Panc1 (cell line): Measurements from ENCODE around the gene LIPC.

Experiments used
- CTCF ChIP-seq: fragments of 450-650 bp; IDR thresholded peaks from 2 replicates; pipeline ENCODE4 v1.5.1; 2017; ENCODE audit warnings: mild to moderate bottlenecking
- POLR2AphosphoS5 ChIP-seq: IDR thresholded peaks from 2 replicates; pipeline ENCODE4 v1.6.1; 2012; ENCODE audit warnings: mild to moderate bottlenecking, low read depth, low read length, moderate library complexity
- REST ChIP-seq, 2 experiments: IDR thresholded peaks; 2 replicates each; pipeline ENCODE4 v1.6.1; 2011 to 2012; ENCODE audit warnings: low read depth in 2 of 2, control low read depth in 1 of 2, low read length in 1 of 2, mild to moderate bottlenecking in 1 of 2, moderate library complexity in 1 of 2; ENCODE audit not compliant: insufficient read depth in 1 of 2
- SIN3A ChIP-seq: IDR thresholded peaks from 2 replicates; pipeline ENCODE4 v1.6.1; 2012; ENCODE audit warnings: low read depth, mild to moderate bottlenecking, low read length, moderate library complexity, borderline replicate concordance; ENCODE audit not compliant: insufficient read depth
- TCF7L2 ChIP-seq: IDR thresholded peaks from 2 replicates; pipeline ENCODE4 v1.6.1; 2011; ENCODE audit warnings: mild to moderate bottlenecking, low read depth, low read length, inconsistent platforms

DNA sequence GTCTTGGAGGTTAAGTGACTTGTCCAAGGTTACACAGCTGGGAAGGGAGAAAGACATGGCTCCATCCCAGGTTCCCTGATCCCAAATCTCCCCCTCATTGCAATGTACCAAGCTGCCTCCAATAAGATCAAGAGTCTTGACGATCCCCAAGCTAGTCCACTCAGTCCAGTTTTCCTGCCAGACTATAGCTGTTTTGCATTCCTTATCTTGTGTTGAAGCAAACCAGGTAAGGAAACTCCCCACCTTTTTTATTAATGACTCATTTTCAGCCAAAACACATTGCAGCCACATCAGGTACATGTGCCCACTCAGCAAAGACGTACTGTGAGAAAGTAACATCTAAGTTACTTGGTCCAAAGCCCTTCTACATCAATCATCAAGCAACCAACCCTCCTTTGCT lies 41.9 kb downstream of the LIPC start:
- TF ChIP-seq CTCF (no peak), REST (IDR thresholded peaks at IDR 0.05; ENCODE audit: insufficient read depth in 1 of 2, low read depth in 2 of 2, low read length in 1 of 2) (no peak), TCF7L2 (no peak), POLR2AphosphoS5 (no peak), SIN3A (no peak)
